GM12878 (cell line): Measurements from ENCODE around the gene FKBP9.

Source experiments
- CTCF ChIP-seq, 3 experiments: IDR thresholded peaks in 2 of 3; conservative IDR thresholded peaks in 1 of 3; 2 replicates each; pipeline ENCODE4 v1.5.1; 2011; ENCODE audit warnings: low read depth in 3 of 3, low read length in 3 of 3, mild to moderate bottlenecking in 3 of 3, control low read depth in 2 of 3, moderate library complexity in 2 of 3, inconsistent platforms in 1 of 3, mixed read lengths in 1 of 3; ENCODE audit not compliant: control insufficient read depth in 2 of 3, insufficient read depth in 1 of 3; ENCODE audit errors: extremely low read depth in 1 of 3
- EP300 ChIP-seq, 2 experiments: fragments of 150-350 bp in 1 of 2; IDR thresholded peaks; 2 replicates each; pipeline ENCODE4 v1.6.1; 2011 to 2012; ENCODE audit warnings: low read depth in 2 of 2, low read length in 2 of 2, borderline replicate concordance in 1 of 2, improper control_type of control experiment in 1 of 2, inconsistent platforms in 1 of 2; ENCODE audit not compliant: control insufficient read depth in 1 of 2
- EZH2 ChIP-seq: IDR thresholded peaks from 2 replicates; pipeline ENCODE4 v1.6.1; 2012; ENCODE audit warnings: low read depth, mild to moderate bottlenecking, control low read depth, inconsistent platforms, low read length, borderline replicate concordance; ENCODE audit not compliant: control insufficient read depth
- KDM1A ChIP-seq: fragments of 200-600 bp; sonication (generic); IDR thresholded peaks from 2 replicates; pipeline ENCODE4 v1.6.1; 2016; ENCODE audit warnings: borderline replicate concordance
- MAX ChIP-seq: IDR thresholded peaks from 2 replicates; pipeline ENCODE4 v1.6.1; 2012; ENCODE audit warnings: low read depth, low read length, improper control_type of control experiment
- POLR2A ChIP-seq: IDR thresholded peaks from 2 replicates; pipeline ENCODE4 v1.6.1; 2011; ENCODE audit warnings: low read depth, mild to moderate bottlenecking, low read length
- RAD51 ChIP-seq: fragments of 450-650 bp; IDR thresholded peaks from 2 replicates; pipeline ENCODE4 v1.6.1; 2016; ENCODE audit warnings: moderate library complexity, mild to moderate bottlenecking, inconsistent platforms
- SP1 ChIP-seq: IDR thresholded peaks from one replicate; pipeline ENCODE4 v1.6.1; 2011; ENCODE audit warnings: low read depth, low read length

GRCh38 chr7:33035776-33036175 is 78.5 kb downstream of the FKBP9 start:
- TF ChIP-seq CTCF (IDR thresholded peaks at IDR 0.05 in 2 of 3, conservative IDR thresholded peaks at IDR 0.05 in 1 of 3; ENCODE audit: control insufficient read depth in 2 of 3, extremely low read depth in 1 of 3, insufficient read depth in 1 of 3, low read depth in 3 of 3, low read length in 3 of 3) (no peak), EZH2 (no peak), POLR2A (no peak), KDM1A (no peak), RAD51 (no peak), SP1 (no peak), EP300 (IDR thresholded peaks at IDR 0.05; ENCODE audit: borderline replicate concordance in 1 of 2, control insufficient read depth in 1 of 2, low read depth in 2 of 2, low read length in 2 of 2) (no peak), MAX (no peak)
